HL-60/S4 treated with phorbol 12-myristate 13-acetate at 8.2 ng/mL for 4 days and 3 days (cell line): Measurements from ENCODE around the gene PSG4.
"Not testable (repeated sequence)": the region's sequence is repeated elsewhere in the genome, so short reads cannot be mapped to it uniquely, and the experiment has no call there.

ENCODE experiments used
- in situ Hi-C: fragments of 300-500 bp; cut with MboI; formaldehyde crosslinking; loops from 2 replicates; pipeline ENCODE4 v1.15.0; 2022; ENCODE audit warnings: low sequenced_read_pairs

PSG4 gene

GRCh38 chr19:43198686-43199419 lies 6.6 kb downstream of the PSG4 start:
- in situ Hi-C loops = not testable (repeated sequence)

GRCh38 chr19:43197666-43198397 lies 7.6 kb downstream of the PSG4 start:
- in situ Hi-C loops = not testable (repeated sequence)

DNA sequence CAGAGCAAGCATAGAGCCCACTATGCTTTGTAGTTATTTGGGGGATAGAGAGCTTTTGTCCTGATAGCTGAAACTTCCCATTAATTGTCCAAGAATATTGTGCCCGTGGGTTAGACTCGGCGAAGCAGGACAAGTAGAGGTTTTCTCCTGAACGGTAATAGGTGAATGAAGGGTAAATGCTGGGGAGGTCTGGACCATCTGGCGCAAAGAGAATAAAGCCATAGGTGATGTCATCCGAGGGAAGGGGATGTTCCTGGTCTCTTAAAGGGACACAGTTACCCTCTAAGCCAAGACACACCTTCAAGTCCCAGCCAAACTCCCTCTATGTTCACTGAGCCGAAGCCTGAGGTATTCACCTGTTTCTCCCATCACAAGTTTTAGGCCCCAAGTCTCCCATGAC lies 11.0 kb downstream of the PSG4 start:
- in situ Hi-C loops = not testable (repeated sequence)

DNA sequence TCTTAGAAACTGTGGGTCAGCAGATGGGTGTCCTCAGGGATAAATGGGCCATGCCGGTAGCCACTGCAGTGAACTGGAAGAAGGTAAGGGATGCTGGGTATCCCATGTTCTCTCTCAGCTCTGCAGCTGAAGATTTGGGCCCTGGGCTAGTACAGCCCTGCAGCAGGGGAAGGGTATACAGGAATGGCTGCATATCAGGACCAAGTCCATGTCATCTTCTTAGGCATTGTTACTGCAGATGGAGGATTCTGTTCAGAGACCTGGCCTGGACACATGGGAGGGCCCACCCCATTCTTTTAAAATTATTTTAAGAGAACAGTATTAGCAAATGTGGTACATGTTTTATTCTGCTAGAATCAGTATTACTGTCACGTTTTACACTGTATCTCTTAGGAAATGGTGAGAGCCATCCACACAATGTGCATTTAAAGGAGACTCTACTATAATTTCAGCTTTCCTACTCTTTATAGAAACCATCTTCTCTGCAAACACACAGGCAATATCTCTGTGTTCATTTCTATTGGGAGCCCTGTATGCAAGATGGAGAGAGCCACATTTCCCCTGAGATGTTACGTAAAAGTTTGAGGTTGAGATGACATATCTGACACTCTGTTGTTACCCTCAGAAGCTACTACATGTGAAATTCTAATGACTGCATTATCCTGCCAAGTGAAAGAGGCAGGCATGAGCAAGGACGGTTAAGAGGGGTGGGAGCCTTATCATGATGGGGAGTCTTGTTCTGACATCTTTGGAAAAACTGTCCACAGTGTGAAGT lies 12.9 kb downstream of the PSG4 start:
- in situ Hi-C loops = not testable (repeated sequence)

GRCh38 chr19:43188092-43188491 lies 17.3 kb downstream of the PSG4 start:
- in situ Hi-C loops = not testable (repeated sequence)

DNA sequence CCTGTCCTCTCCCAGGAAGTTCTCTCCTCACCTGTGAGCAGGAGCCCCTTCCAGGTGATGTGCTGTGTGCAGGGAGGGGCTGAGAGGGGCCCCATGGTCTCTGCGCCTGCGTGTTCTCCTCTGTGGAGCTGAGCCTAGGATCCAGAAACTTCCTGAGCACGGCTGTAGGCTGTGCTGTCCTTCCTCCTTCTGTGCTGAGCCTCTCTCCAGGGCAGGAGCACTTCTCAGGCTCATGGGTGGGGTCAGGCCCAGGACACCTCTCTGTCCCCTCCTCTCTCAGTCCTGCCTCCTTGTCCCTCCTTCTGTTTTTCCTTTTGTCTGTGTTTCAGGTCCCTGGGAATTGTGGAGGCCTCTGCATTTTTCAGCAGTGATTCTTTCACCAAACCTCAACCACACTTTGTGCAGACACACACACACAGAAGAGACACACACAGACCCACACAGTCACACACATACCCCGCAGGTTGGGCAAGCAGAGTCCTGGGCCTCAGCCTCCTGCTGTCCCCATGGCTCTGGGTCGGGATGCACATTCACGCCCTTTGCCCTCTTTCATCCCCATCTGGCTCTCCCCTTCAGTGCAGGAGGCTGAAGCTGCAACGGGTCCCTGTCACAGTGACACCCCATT lies 19.0 kb downstream of the PSG4 start, which contains the start of gene PSG5:
Gene PSG5 (minus strand): TSS at position 226 of the 625 bp plus-strand sequence. CDS start 131 bp downstream, at position 95.
- in situ Hi-C loops = not testable (repeated sequence)

GRCh38 chr19:43181869-43182771 lies 23.3 kb downstream of the PSG4 start:
- in situ Hi-C loops = not testable (repeated sequence)

DNA sequence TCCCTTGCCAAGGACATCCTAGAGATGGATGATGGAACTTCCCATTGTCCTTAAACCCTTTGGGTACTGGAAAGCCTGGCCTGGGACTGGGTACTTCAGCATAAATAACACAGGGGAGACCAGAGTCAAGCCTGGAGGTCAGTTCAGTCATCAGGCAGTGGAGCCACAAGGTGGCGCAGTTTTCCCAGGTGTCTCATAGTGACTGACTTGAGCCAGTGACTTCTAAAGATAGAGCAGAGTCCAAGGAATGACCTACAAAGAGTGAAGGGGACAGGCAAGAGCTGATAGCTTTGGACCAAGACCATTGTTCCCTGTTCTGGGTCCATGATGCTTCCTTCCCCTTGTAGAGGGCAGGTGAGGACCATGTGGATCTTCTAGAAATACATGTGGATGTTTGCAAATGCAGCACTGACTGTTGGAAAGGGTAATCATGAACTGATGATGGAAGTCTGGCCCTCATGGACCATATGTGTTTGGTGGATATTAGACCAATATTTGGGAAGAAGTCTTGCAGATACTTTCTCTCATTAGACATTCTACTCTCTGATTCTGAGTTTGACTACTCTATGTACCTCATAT lies 25.8 kb downstream of the PSG4 start:
- in situ Hi-C loops = not testable (repeated sequence)

DNA sequence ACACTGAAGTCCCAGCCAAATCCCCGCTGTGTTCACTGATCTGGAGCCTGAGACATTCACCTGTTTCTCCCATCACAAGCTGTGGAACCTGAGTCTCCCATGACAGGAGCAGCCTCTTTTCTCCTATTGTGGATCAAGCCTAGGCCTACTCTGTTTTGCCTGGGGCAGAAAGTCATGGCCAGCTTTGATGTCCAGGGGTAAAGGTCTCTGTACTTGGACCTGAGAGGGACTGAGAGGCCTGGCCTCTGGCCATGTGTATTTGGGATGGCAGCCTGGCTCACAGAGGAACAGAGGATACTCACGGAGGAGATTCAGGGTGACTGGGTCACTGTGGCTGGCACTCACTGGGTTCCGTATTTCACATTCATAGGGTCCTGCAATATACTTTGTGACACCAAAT lies 26.9 kb downstream of the PSG4 start:
- in situ Hi-C loops = not testable (repeated sequence)

DNA sequence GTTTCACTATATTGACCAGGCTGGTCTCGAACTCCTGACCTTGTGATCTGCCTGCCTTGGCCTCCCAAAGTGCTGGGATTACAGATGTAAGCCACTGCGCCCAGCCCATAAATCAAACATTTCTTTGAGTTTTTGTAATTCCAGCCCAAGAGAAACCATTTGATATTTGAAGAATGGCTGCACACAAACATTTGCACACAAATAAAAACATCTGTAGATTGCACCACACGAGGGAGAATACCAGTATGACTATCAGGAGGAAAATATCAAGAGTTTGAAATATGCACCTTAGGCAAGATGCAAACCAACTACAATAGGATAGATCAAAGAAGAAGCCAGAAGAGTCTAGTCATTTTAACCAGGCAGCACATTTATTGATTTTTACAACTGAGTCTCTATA lies 39.5 kb downstream of the PSG4 start:
- in situ Hi-C loops = not testable (repeated sequence)

GRCh38 chr19:43163135-43163534 lies 42.3 kb downstream of the PSG4 start:
- in situ Hi-C loops = not testable (repeated sequence)

DNA sequence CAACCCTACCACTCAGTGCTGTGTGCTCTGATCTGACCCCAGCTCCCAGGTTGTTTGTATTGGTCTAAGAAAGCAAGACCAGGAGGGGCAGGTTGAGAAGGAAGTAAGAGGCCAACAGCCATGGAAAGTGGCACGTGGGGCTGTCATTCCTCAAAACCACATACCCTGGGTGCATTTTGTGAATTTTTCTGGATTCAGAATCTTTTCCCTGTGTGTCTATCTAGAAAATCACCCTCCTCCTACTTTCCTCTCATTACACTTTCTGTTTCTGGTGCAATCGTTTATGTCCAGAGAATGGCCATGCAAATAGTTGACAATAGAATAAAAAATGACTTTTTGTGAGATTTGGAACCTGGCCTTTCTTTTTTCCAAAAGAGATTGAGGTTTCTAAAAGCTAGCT lies 43.2 kb downstream of the PSG4 start:
- in situ Hi-C loops = not testable (repeated sequence)

DNA sequence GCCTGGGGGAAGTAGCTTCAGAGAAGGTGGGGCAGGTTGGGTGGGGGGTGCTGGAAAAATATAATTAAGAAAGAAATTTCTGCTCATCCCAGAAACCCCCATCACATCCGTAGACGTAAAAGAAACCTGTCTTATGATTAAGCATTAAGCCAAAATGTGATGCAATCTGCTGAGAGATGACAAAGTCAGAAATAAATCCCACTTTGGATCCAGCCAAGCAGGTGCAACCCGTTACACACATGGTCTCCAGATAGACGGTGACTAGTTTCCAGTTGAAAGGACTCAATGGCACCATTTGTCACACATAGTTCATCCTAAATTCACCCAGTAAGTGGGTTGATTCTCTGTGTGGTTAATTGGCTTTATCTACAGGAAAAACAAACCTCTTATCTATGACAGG lies 53.2 kb downstream of the PSG4 start:
- in situ Hi-C loops = no loop called here

GRCh38 chr19:43149788-43150187 lies 55.6 kb downstream of the PSG4 start:
- in situ Hi-C loops = not testable (repeated sequence)

DNA sequence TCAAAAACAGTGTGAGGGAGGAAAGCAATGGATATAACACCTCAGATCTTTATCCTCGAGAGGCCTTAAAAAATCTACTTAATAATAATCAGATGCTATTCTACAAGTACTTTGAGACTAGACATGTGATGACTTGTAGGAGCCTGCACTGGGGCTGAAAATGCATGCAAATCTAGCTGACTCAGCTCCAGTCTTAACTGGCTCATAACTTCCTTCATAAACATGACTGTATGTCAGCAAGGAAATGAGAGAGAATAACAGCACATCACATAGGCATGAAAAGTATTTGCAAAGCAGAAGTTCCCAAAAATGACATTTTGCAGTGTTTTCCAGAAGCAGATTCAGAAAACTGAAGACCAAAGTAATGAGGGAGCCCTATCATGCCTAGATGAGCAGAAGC lies 57.2 kb downstream of the PSG4 start:
- in situ Hi-C loops = no loop called here
